Caco-2 (cell line): ENCODE measurements around the gene ADAMTSL1. TPM values are rescaled to one million over a fixed set of nuclear protein-coding genes. Genes with fewer than 3 reads are reported as not detected.
A peak's percentile ranks its signal among the peaks of the same experiment; 100 is the strongest.

Experiments used
- BruUV-seq: library from RNA; stranded (reverse); fragments of 400-500 nt; replicated peaks from 2 replicates; lab custom pipeline; 2021; lab: Mats Ljungman, UMichigan
- CTCF ChIA-PET: fragments of 300-600 bp; sonication (Branson Sonifier 250); formaldehyde crosslinking; loops from one replicate; lab custom pipeline; 2022; ENCODE audit warnings: antibody characterized with exemption; lab: Charles Lee
- POLR2A ChIA-PET: fragments of 300-600 bp; sonication (Branson Sonifier 250); formaldehyde crosslinking; loops from one replicate; lab custom pipeline; 2022; ENCODE audit warnings: antibody characterized with exemption; lab: Charles Lee
- DNase-seq, 2 experiments: peaks; one replicate each; pipeline versions ENCODE4 v3.0.0 to v3.0.0-alpha.2; 2020 to 2022
- H3K27me3 ChIP-seq: replicated peaks from 2 replicates; pipeline ENCODE4 v1.6.0; 2011; ENCODE audit warnings: low read length; ENCODE audit not compliant: control insufficient read depth, insufficient read depth
- H3K36me3 ChIP-seq: 2 replicates; pipeline ENCODE4 v1.5.1; 2011; ENCODE audit warnings: low read length; ENCODE audit not compliant: control insufficient read depth, insufficient read depth
- H3K4me1 ChIP-seq: fragments of 250-450 bp; sonication (Bioruptor Pico); 2 replicates; pipeline ENCODE4 v1.5.1; 2020; ENCODE audit warnings: mild to moderate bottlenecking
- H3K4me3 ChIP-seq: 2 replicates; pipeline ENCODE4 v1.5.1; 2011; ENCODE audit warnings: low read depth, mild to moderate bottlenecking, control low read depth, low read length
- H3K9me3 ChIP-seq: fragments of 250-450 bp; sonication (Bioruptor Pico); 2 replicates; pipeline ENCODE4 v1.5.1; 2020; ENCODE audit warnings: mild to moderate bottlenecking, moderate library complexity
- H3K27ac Mint-ChIP-seq: one replicate; pipeline ENCODE4 v1.8.0; 2022; ENCODE audit warnings: mixed read lengths; ENCODE audit not compliant: unreplicated experiment
- H3K27me3 Mint-ChIP-seq: one replicate; pipeline ENCODE4 v1.8.0; 2022; ENCODE audit warnings: mixed read lengths; ENCODE audit not compliant: insufficient read depth, unreplicated experiment
- H3K36me3 Mint-ChIP-seq: one replicate; pipeline ENCODE4 v1.8.0; 2022; ENCODE audit warnings: mild to moderate bottlenecking, mixed read lengths; ENCODE audit not compliant: insufficient read depth, unreplicated experiment
- H3K4me1 Mint-ChIP-seq: one replicate; pipeline ENCODE4 v1.8.0; 2022; ENCODE audit warnings: low read depth, mixed read lengths; ENCODE audit not compliant: unreplicated experiment
- H3K4me3 Mint-ChIP-seq: one replicate; pipeline ENCODE4 v1.8.0; 2022; ENCODE audit warnings: mild to moderate bottlenecking, moderate library complexity, mixed read lengths; ENCODE audit not compliant: unreplicated experiment
- H3K9me3 Mint-ChIP-seq: one replicate; pipeline ENCODE4 v1.8.0; 2022; ENCODE audit warnings: mixed read lengths; ENCODE audit not compliant: unreplicated experiment
- CTCF ChIP-seq, 2 experiments: fragments of 200-600 bp in 1 of 2; IDR thresholded peaks; 1 replicate in 1 of 2; 2 replicates in 1 of 2; pipeline versions ENCODE4 v1.5.1 to v1.8.0; 2011 to 2022; ENCODE audit warnings: antibody characterized with exemption in 1 of 2, control low read depth in 1 of 2, inconsistent platforms in 1 of 2, low read depth in 1 of 2, low read length in 1 of 2, mild to moderate bottlenecking in 1 of 2, moderate library complexity in 1 of 2; ENCODE audit not compliant: insufficient read depth in 1 of 2, severe bottlenecking in 1 of 2, unreplicated experiment in 1 of 2
- intact Hi-C: fragments of 100-400 bp; cut with micrococcal nuclease; formaldehyde crosslinking; loops from one replicate; pipeline ENCODE4 v1.10.0; 2022; ENCODE audit not compliant: unreplicated experiment
- total RNA-seq: library from RNA; stranded (reverse); gene quantifications from 2 replicates; pipeline ENCODE4 v1.2.3, GENCODE V29; 2022

ADAMTSL1 gene
- total RNA-seq, 1 experiment from 2014 or later, result not detected

- ChIA-PET CTCF (no interaction called here), POLR2A (no interaction called here)
- Mint-ChIP-seq H3K27ac (no peak overlapping the region), H3K9me3 (no peaks in the 10 kb centered on the region), H3K36me3 (no peaks in the 10 kb centered on the region), H3K4me1 (no peaks in the 10 kb centered on the region), H3K27me3 (peaks cover 17% of the 10 kb centered on the region), H3K4me3 (no peak overlapping the region)
- Histone ChIP-seq H3K36me3 (no peaks in the 10 kb centered on the region), H3K9me3 (no peaks in the 10 kb centered on the region), H3K4me3 (no peak overlapping the region), H3K27me3 (no peaks in the 10 kb centered on the region), H3K4me1 (no peaks in the 10 kb centered on the region)
- DNase-seq, result no peak
- intact Hi-C loops, result no loop called here
- no TSS peak for BruUV-seq
- no peak for TF ChIP-seq CTCF (IDR thresholded peaks at IDR 0.05; ENCODE audit: insufficient read depth in 1 of 2, low read depth in 1 of 2, low read length in 1 of 2, severe bottlenecking in 1 of 2, unreplicated experiment in 1 of 2)
Measured at GRCh38 chr9:18786911-18787650, 313.1 kb downstream of the ADAMTSL1 start.

GRCh38 chr9:18788256-18788655, 314.3 kb downstream of the ADAMTSL1 start:
- Mint-ChIP-seq H3K4me3 (no peak overlapping the region), H3K9me3 (no peaks in the 10 kb centered on the region), H3K27ac (no peak overlapping the region), H3K36me3 (no peaks in the 10 kb centered on the region), H3K4me1 (no peaks in the 10 kb centered on the region), H3K27me3 (peaks cover 10% of the 10 kb centered on the region)
- TF ChIP-seq CTCF (IDR thresholded peaks at IDR 0.05; ENCODE audit: insufficient read depth in 1 of 2, low read depth in 1 of 2, low read length in 1 of 2, severe bottlenecking in 1 of 2, unreplicated experiment in 1 of 2), result no peak
- no peaks in the 10 kb centered on the region for H3K4me1 ChIP-seq
- intact Hi-C loops, result no loop called here
- H3K27me3 ChIP-seq, result no peaks in the 10 kb centered on the region
- POLR2A ChIA-PET, result no interaction called here
- CTCF ChIA-PET, result no interaction called here
- BruUV-seq, result no TSS peak
- no peak overlapping the region for H3K4me3 ChIP-seq
- H3K9me3 ChIP-seq, result no peaks in the 10 kb centered on the region
- no peak for DNase-seq
- H3K36me3 ChIP-seq, result no peaks in the 10 kb centered on the region

GRCh38 chr9:18791074-18791473, 317.1 kb downstream of the ADAMTSL1 start:
- POLR2A ChIA-PET, result no interaction called here
- peaks cover 13% of the 10 kb centered on the region for H3K27me3 Mint-ChIP-seq
- CTCF ChIA-PET, result no interaction called here

More at GRCh38 chr9:18791074-18791473, 317.1 kb downstream of the ADAMTSL1 start:
- BruUV-seq, result no TSS peak
- Histone ChIP-seq H3K27me3 (no peaks in the 10 kb centered on the region), H3K36me3 (no peaks in the 10 kb centered on the region), H3K9me3 (no peaks in the 10 kb centered on the region), H3K4me3 (no peak overlapping the region), H3K4me1 (no peaks in the 10 kb centered on the region)
- Mint-ChIP-seq H3K9me3 (no peaks in the 10 kb centered on the region), H3K36me3 (no peaks in the 10 kb centered on the region), H3K4me3 (no peak overlapping the region), H3K4me1 (no peaks in the 10 kb centered on the region), H3K27ac (no peak overlapping the region)
- DNase-seq, result peak; percentile 43 to 44
- peak; percentile 45 to 62 for TF ChIP-seq CTCF (IDR thresholded peaks at IDR 0.05; ENCODE audit: insufficient read depth in 1 of 2, low read depth in 1 of 2, low read length in 1 of 2, severe bottlenecking in 1 of 2, unreplicated experiment in 1 of 2)
- intact Hi-C loops, result loop anchor here (10.0 kb wide), 1 partner anchor 234 kb away; no protein-coding TSS in a partner anchor
